Right lobe of liver (tissue), 4 donors: Measurements from ENCODE around the gene CNTNAP1.

Source experiments
- POLR2A ChIP-seq: fragments of 450-650 bp; IDR thresholded peaks from one replicate; pipeline ENCODE4 v1.6.1; 2017; ENCODE audit warnings: antibody characterized with exemption, mild to moderate bottlenecking
- TF ChIP-seq, protein P1 (sequence below), 4 donors: fragments of 200-600 bp in 3 of 4; fragments of 450-650 bp in 1 of 4; IDR thresholded peaks; one replicate each; pipeline versions ENCODE4 v1.5.1 to v1.8.0; 2016 to 2022; ENCODE audit warnings: antibody characterized with exemption in 4 of 4, mild to moderate bottlenecking in 2 of 4
- donor health status: DM: no; HTN: no; CAD: no.
- donor health status: DM: no; HTN: no; CAD: no.
- donor health status: DM: no; HTN: yes; CAD: no.

DNA sequence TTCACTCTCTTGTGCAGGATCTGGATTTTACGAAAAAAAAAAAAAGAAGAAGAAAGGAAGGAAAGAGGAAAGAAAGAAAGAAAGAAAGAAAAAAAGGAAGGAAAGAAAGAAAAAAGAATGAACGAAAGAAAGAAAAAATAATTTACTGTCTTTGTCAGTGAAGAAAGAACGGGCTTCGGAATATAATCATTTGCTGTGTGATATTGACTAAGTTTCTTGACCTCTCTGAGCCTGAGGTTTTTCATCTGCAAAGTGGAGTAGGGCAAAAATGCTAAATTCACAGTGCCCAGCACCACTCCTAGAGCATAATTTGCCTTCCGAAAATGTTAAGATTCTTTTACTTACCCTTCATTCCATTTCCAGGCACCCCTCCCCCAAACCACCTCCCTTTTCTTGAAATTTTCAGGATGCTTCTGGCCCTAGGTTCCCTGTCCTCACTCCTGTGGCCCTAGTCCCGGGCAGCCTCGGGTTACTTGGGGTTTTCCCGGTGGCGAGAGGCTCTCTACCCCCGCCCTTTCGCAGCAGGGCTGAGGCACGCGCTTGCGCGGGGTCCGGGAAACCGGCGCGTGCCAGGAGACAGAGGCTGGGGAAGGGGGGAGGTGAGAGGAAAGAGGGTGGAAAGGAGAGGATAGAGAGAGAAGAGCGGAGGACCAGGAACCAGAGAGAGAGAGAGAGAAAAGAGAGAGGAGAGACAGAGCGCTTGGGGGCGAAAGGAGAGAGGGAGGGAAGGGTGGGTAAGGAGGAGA lies at the start of gene CNTNAP1:
- TF ChIP-seq, protein P1, sequence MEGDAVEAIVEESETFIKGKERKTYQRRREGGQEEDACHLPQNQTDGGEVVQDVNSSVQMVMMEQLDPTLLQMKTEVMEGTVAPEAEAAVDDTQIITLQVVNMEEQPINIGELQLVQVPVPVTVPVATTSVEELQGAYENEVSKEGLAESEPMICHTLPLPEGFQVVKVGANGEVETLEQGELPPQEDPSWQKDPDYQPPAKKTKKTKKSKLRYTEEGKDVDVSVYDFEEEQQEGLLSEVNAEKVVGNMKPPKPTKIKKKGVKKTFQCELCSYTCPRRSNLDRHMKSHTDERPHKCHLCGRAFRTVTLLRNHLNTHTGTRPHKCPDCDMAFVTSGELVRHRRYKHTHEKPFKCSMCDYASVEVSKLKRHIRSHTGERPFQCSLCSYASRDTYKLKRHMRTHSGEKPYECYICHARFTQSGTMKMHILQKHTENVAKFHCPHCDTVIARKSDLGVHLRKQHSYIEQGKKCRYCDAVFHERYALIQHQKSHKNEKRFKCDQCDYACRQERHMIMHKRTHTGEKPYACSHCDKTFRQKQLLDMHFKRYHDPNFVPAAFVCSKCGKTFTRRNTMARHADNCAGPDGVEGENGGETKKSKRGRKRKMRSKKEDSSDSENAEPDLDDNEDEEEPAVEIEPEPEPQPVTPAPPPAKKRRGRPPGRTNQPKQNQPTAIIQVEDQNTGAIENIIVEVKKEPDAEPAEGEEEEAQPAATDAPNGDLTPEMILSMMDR (IDR thresholded peaks at IDR 0.05) = no peak
- TF ChIP-seq POLR2A = no peak
